Breast epithelium (tissue), 3 donors: ENCODE measurements around the gene RASGRF2.

ENCODE experiments used
- CTCF ChIP-seq, 3 donors: fragments of 450-650 bp; IDR thresholded peaks; one replicate each; pipeline ENCODE4 v1.5.1; 2016 to 2017; ENCODE audit warnings: antibody characterized with exemption in 3 of 3, mild to moderate bottlenecking in 3 of 3, moderate library complexity in 3 of 3
- POLR2A ChIP-seq: fragments of 450-650 bp; IDR thresholded peaks from one replicate; pipeline ENCODE4 v1.6.1; 2016; ENCODE audit warnings: antibody characterized with exemption, mild to moderate bottlenecking, moderate library complexity

- TF ChIP-seq POLR2A (no peak), CTCF (IDR thresholded peaks at IDR 0.05) (no peak)
Observed at GRCh38 chr5:81169924-81170323, 209.8 kb downstream of the RASGRF2 start.
